Measurements from ENCODE around the gene NYNRIN. TPM values are rescaled to one million over a fixed set of nuclear protein-coding genes. Genes with fewer than 3 reads are reported as not detected.
A peak's percentile ranks its signal among the peaks of the same experiment; 100 is the strongest.

NYNRIN gene
- total and polyA plus RNA-seq, 5 donors: 5.1 to 12.0 (median 9.4) TPM

DNA sequence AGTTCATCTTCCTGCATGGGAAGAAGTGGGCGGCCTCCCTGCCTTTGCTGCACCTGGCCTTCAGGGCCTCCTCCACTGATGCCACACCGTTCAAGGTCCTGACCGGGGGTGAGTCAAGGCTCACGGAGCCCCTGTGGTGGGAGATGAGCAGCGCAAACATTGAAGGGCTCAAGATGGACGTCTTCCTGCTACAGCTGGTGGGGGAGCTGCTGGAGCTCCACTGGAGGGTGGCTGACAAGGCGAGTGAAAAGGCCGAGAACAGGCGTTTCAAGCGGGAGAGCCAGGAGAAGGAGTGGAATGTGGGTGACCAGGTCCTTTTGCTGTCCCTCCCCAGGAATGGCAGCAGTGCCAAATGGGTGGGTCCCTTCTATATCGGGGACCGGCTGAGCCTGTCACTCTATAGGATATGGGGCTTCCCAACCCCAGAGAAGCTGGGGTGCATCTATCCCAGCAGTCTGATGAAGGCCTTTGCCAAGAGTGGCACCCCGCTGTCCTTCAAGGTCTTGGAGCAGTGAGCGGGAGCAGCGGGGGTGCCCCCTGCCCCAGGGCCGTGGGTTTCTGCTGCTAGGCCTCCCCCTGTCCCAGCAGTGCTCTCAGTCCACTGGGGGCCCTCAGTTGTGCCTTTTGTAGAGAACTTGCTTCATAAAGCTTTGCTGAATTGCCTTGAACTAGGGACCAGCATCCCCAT, 18.3 kb downstream of the NYNRIN start:
- Histone ChIP-seq H3K27me3 (ENCODE audit: control insufficient read depth, insufficient read depth) (no peaks in the 10 kb centered on the region), H3K4me1 (ENCODE audit: control insufficient read depth, insufficient read depth, low read length) (peaks cover 5% of the 10 kb centered on the region), H3K9me3 (ENCODE audit: control insufficient read depth, low read length) (no peaks in the 10 kb centered on the region), H3K27ac (ENCODE audit: low read length) (no peak overlapping the region), H3K4me3 (ENCODE audit: low read length) (no peak overlapping the region)
- ATAC-seq (peak in 1 of 2 donors; percentile 22), DNase-seq (peak in 2 of 3 donors; percentile 51 to 60)
- WGBS: 70% methylated on average over 16 of the region's 16 CpGs
- intact Hi-C loops (cut with DNase I): no loop called here

DNA sequence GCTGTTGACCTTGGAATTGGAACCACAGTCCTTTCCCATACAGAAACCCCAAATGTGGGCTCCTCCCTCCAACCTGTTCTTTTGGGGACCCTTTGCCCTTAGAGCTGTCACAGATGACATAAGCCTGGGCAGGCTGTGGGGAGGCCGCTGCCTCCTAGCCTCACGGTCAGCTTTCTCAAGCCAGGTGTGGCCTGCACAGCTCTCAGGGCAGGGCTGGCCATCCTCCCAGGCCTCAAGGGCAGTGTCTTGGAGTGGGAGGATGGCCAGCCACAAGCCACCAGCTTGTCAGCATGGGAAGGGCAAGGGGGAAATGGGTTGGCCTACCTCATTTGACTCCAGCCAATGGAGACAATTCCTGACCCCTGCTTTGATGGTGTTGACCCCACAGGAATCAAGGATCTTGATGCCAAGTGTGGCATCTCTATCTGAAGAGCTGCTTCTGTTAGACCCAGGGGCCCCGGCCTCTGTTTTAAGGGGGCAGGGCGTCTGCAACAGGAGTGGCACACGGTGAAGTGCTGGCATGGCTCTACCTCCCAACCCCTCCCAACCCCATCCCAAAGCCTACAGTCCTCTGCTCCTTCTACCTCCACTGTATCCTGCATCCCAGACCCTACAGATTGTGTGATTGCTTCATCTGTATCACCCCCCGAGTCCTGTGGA, 19.2 kb downstream of the NYNRIN start:
- Histone ChIP-seq H3K4me3 (ENCODE audit: low read length) (no peak overlapping the region), H3K27me3 (ENCODE audit: control insufficient read depth, insufficient read depth) (no peaks in the 10 kb centered on the region), H3K27ac (ENCODE audit: low read length) (no peak overlapping the region), H3K4me1 (ENCODE audit: control insufficient read depth, insufficient read depth, low read length) (peaks cover 5% of the 10 kb centered on the region), H3K9me3 (ENCODE audit: control insufficient read depth, low read length) (no peaks in the 10 kb centered on the region)
- WGBS: 66% methylated on average over 6 of the region's 6 CpGs
- DNase-seq (peak in 2 of 3 donors; percentile 54 to 57), ATAC-seq (peak; percentile 10 to 21)
- intact Hi-C loops (cut with DNase I): no loop called here

DNA sequence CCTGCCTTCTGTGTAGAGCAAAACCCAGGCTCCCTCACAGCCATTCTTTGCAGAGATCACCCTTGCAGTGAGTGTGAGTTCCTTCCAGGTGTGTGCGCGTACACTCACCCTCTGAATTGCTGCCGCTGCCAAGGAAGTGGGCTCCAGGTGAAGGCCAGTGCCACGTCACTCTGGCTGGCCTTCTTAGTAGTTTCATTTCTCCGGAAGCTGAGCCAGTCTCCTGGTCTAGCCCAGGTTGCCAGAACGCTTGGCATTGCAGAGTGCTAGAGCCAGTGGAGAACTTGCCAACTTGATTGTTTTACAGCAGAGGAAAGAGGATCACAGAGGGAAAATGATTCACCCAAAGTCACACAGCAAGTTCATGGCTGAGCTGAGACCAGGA, 19.7 kb downstream of the NYNRIN start:
- Histone ChIP-seq H3K4me3 (ENCODE audit: low read length) (no peak overlapping the region), H3K9me3 (ENCODE audit: control insufficient read depth, low read length) (no peaks in the 10 kb centered on the region), H3K27ac (ENCODE audit: low read length) (no peak overlapping the region), H3K4me1 (ENCODE audit: control insufficient read depth, insufficient read depth, low read length) (peaks cover 5% of the 10 kb centered on the region), H3K27me3 (ENCODE audit: control insufficient read depth, insufficient read depth) (no peaks in the 10 kb centered on the region)
- intact Hi-C loops (cut with DNase I): no loop called here
- ATAC-seq: peak; percentile 4 to 22
- peak in 1 of 3 donors; percentile 47 for DNase-seq
- 57% methylated on average over 6 of the region's 6 CpGs for WGBS

DNA sequence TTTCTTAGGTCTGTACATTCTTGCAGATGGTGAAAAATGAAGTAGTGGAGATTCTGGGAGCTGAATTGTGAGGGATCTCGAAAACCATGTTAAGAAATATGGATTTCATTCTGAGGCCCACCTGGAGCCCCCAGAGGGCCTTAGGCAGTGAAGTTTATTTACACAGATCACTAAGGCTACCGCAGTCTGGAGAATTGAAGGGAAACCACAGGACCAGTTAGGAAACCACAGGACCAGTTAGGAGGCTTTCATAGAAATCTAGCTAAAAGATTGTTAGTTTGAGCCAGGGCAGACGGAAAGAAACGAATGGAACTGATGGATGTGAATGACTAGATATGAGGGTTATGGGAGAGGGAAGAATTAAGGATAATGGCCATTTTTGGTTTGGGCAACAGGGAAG, 23.5 kb downstream of the NYNRIN start:
- Histone ChIP-seq H3K27me3 (ENCODE audit: control insufficient read depth, insufficient read depth) (no peaks in the 10 kb centered on the region), H3K4me3 (ENCODE audit: low read length) (no peak overlapping the region), H3K27ac (ENCODE audit: low read length) (no peak overlapping the region), H3K4me1 (ENCODE audit: control insufficient read depth, insufficient read depth, low read length) (peaks cover 5% of the 10 kb centered on the region), H3K9me3 (ENCODE audit: control insufficient read depth, low read length) (no peaks in the 10 kb centered on the region)
- whole genome bisulfite sequencing: 76% methylated on average over 4 of the region's 4 CpGs
- DNase-seq (no peak), ATAC-seq (no peak)
- intact Hi-C loops (cut with DNase I): no loop called here

DNA sequence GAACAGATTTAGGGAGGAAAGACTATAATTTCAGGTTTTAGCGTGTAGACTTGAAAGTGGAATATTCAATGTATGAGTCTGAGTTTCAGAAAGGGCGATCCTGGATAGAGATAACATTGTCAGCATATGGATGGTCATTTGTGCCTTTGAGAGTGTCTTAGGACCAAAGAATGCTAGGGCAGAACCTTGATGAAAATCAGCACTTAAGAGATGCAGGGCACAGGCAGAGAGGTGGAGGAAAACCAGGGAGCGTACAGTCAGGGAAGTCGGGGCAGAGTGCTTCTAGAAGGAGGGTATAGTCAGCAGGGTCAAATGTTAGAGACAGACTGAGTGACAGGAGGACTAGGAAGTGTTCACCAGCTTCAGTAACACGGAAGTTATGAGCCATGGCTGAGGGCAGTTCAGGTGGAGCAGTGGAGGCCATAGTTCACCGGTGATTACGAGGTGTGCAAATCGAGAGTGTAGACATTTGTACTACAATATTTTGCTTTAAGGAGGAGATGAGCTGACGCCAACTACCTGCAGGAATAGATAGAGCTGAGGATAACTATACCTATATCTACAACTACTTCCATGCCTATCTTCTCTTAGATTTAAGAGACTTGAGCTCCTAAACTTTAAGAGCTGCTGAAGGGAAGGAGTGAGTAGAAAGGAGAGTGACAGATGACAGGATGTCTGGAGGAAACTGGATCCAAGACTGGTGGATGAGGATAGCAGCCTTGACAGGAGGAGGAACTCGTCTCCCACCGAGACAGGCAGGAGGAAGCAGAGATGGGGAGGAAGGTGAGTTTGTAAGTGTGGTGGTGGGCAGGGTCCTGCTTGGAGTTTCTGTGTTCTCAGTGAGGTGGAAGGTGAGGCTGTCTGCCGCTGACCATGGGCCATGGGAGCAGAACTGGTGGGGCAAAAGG, 24.1 kb downstream of the NYNRIN start:
- no peaks in the 10 kb centered on the region for H3K9me3 ChIP-seq (ENCODE audit: control insufficient read depth, low read length)
- H3K27me3 ChIP-seq (ENCODE audit: control insufficient read depth, insufficient read depth): no peaks in the 10 kb centered on the region
- no peak for DNase-seq
- 78% methylated on average over 12 of the region's 12 CpGs for WGBS
- ATAC-seq: no peak
- peaks cover 3% of the 10 kb centered on the region for H3K4me1 ChIP-seq (ENCODE audit: control insufficient read depth, insufficient read depth, low read length)
- H3K27ac ChIP-seq (ENCODE audit: low read length): no peak overlapping the region
- no peak overlapping the region for H3K4me3 ChIP-seq (ENCODE audit: low read length)
- intact Hi-C loops (cut with DNase I): no loop called here

DNA sequence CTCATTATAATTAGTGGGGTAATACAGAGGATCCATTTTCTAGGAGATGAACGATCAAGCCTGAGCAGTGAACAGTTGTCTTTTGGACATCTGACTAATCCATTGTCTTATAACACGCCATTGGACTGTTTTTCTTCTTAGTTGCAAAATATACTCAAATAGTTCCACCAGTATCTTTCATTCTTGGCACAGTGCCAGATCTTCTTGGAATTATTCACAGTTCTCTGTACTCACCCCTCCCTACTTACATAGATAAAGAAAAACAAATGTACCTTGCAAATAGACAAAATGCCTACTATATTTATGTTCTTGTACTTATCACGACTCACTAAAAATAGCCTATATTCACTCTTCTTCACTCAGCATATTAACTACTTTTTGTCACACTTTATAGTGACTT, 26.9 kb downstream of the NYNRIN start:
- no peaks in the 10 kb centered on the region for H3K4me1 ChIP-seq (ENCODE audit: control insufficient read depth, insufficient read depth, low read length)
- no peaks in the 10 kb centered on the region for H3K9me3 ChIP-seq (ENCODE audit: control insufficient read depth, low read length)
- H3K4me3 ChIP-seq (ENCODE audit: low read length): no peak overlapping the region
- DNase-seq (no peak), ATAC-seq (peak in 1 of 2 donors; percentile 1)
- H3K27me3 ChIP-seq (ENCODE audit: control insufficient read depth, insufficient read depth): no peaks in the 10 kb centered on the region
- intact Hi-C loops (cut with DNase I): no loop called here
- no peak overlapping the region for H3K27ac ChIP-seq (ENCODE audit: low read length)
- WGBS: 22% methylated on average over 3 of the region's 3 CpGs

DNA sequence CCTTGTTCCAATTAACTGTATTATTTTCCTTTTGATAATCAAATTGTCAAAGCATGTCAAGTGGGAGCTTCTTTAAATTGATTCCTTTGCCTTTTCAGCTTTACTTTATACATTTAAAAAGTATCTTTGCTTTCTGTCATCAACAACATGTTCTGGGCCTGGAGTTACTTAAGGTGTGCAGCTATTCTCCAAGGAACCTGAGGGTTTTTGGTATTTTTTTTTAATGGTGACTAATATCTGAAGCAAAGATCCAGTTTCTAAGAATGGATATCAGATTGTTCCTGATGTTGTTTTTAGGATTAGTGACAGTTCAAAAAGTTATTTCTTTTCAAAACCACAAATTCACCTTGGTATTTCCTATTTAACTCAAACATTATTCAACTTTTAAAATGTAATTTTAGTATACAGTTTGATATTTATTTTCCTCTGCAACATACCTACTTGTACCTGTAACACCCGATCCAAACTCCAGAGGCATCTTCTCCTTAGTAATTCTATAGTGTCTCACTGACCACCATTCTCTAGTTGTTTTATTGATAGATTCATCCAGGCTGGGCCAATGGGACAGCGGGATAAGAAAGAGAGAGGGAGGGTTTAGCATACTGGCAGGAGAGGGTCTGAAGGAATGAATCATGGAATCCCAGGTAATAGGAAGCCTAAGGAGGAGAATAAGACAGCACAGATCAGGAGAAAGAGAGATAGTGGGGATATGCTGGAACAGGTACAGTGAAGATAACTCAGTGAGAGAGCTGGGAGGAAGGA, 27.5 kb downstream of the NYNRIN start:
- intact Hi-C loops (cut with DNase I): no loop called here

DNA sequence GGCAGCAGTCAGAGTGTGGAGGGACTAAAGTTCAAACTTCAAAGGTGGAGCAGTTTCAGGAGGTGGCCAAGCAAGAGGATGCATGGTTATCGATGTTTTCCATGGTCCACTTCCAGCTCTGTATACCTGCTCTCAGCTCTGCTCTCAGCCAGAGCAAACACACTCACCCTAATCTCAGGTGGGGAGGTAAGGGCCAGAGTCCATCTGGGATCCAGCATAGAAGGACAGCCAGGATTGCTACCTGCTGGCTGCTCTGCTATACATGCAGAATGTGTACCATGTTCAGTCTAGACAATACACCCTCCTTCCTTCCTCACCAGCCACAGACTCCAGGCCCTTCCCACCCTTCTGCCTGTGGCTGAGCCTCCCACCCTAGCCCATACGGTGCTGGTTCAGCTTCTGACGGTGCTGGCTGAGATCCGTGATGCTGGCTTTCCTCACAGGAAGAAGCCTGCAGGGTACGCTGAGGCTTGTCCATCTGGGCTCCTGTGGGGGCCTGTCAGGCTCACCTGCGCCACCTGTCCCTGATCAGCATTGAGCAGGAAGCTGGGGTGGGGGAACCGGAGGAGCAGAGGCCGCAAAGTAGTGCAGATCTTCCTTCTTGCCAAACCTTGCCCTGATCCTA, 28.2 kb downstream of the NYNRIN start:
- Histone ChIP-seq H3K9me3 (ENCODE audit: control insufficient read depth, low read length) (no peaks in the 10 kb centered on the region), H3K4me1 (ENCODE audit: control insufficient read depth, insufficient read depth, low read length) (no peaks in the 10 kb centered on the region), H3K4me3 (ENCODE audit: low read length) (no peak overlapping the region), H3K27me3 (ENCODE audit: control insufficient read depth, insufficient read depth) (no peaks in the 10 kb centered on the region), H3K27ac (ENCODE audit: low read length) (no peak overlapping the region)
- ATAC-seq: no peak
- intact Hi-C loops (cut with DNase I): no loop called here
- DNase-seq: no peak
- WGBS: 75% methylated on average over 8 of the region's 8 CpGs

More for the DNA sequence above, 27.5 kb downstream of the NYNRIN start:
- Histone ChIP-seq H3K4me1 (ENCODE audit: control insufficient read depth, insufficient read depth, low read length) (no peaks in the 10 kb centered on the region), H3K4me3 (ENCODE audit: low read length) (no peak overlapping the region), H3K27ac (ENCODE audit: low read length) (no peak overlapping the region), H3K9me3 (ENCODE audit: control insufficient read depth, low read length) (no peaks in the 10 kb centered on the region), H3K27me3 (ENCODE audit: control insufficient read depth, insufficient read depth) (no peaks in the 10 kb centered on the region)
- WGBS: 90% methylated on average over 2 of the region's 2 CpGs
- DNase-seq (no peak), ATAC-seq (no peak)

DNA sequence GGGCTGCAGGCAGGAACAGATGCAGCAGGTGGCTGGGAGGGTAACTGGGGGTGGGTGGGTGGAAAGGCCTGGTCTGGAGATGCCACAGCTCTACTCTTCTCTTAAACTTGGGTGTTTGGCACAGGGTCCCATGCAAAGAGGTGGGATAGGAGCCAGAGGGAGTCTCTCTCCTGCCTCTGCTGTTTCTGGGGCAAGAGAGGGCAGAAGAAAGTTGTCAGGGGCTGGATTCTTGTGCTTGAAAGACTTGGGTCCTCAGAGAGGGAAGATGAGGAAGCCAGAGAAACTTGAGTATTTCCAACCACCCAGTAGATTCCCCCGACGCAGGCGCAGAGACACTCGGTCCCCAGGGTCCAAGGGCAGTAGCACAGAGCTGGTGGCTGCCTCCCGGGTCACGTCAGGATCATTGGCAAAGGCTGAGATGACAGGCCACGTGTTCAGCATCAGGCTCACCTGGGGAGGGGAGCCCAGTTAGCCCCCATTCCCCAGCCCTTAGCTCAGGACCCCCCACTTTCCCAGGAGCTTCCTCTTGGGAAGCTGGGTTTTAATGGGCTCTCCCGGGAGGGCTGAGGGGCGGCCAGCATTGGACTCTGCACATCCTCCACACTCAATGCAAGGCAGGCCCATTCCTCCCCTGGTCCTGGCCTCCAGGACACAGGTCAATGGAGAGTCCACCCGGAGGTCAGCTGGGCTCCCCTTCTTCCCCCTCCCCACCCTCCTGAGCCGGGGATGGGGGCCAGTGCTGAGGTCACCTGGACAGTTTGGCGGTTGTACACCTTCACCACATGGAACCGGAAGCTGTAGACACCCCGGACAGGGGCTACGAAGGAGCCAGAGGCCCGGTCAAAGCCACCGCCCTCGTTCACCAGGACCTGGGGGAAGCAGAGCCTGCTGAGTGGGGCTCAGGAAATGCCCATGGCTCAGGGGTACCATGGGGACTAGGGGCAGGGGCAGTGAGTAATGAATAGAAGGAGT, 29.0 kb downstream of the NYNRIN start:
- peak in 2 of 3 donors; percentile 57 to 61 for DNase-seq
- no peaks in the 10 kb centered on the region for H3K4me1 ChIP-seq (ENCODE audit: control insufficient read depth, insufficient read depth, low read length)

More for the DNA sequence above, 29.0 kb downstream of the NYNRIN start:
- no peak for ATAC-seq
- no peaks in the 10 kb centered on the region for H3K27me3 ChIP-seq (ENCODE audit: control insufficient read depth, insufficient read depth)
- H3K4me3 ChIP-seq (ENCODE audit: low read length): no peak overlapping the region
- WGBS: 87% methylated on average over 18 of the region's 18 CpGs
- intact Hi-C loops (cut with DNase I): loop anchor here in 1 of 4 donors (2.0 kb wide), 1 partner anchor 95 kb away; no protein-coding TSS in a partner anchor
- no peaks in the 10 kb centered on the region for H3K9me3 ChIP-seq (ENCODE audit: control insufficient read depth, low read length)
- no peak overlapping the region for H3K27ac ChIP-seq (ENCODE audit: low read length)
